Hair follicular keratinocyte (primary cell): ENCODE results near the gene SCFD1. TPM values are rescaled to one million over a fixed set of nuclear protein-coding genes. Genes with fewer than 3 reads are reported as not detected.

ENCODE experiments used
- total RNA-seq: library from RNA; depleted of rRNA; stranded (reverse); fragments of >200 nt; gene quantifications from 2 replicates; pipeline ENCODE4 v1.2.3, GENCODE V29; 2015

Gene SCFD1, protein sequence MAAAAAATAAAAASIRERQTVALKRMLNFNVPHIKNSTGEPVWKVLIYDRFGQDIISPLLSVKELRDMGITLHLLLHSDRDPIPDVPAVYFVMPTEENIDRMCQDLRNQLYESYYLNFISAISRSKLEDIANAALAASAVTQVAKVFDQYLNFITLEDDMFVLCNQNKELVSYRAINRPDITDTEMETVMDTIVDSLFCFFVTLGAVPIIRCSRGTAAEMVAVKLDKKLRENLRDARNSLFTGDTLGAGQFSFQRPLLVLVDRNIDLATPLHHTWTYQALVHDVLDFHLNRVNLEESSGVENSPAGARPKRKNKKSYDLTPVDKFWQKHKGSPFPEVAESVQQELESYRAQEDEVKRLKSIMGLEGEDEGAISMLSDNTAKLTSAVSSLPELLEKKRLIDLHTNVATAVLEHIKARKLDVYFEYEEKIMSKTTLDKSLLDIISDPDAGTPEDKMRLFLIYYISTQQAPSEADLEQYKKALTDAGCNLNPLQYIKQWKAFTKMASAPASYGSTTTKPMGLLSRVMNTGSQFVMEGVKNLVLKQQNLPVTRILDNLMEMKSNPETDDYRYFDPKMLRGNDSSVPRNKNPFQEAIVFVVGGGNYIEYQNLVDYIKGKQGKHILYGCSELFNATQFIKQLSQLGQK
- total RNA-seq, result 43.3 and 49.0 TPM in 2 replicates

DNA sequence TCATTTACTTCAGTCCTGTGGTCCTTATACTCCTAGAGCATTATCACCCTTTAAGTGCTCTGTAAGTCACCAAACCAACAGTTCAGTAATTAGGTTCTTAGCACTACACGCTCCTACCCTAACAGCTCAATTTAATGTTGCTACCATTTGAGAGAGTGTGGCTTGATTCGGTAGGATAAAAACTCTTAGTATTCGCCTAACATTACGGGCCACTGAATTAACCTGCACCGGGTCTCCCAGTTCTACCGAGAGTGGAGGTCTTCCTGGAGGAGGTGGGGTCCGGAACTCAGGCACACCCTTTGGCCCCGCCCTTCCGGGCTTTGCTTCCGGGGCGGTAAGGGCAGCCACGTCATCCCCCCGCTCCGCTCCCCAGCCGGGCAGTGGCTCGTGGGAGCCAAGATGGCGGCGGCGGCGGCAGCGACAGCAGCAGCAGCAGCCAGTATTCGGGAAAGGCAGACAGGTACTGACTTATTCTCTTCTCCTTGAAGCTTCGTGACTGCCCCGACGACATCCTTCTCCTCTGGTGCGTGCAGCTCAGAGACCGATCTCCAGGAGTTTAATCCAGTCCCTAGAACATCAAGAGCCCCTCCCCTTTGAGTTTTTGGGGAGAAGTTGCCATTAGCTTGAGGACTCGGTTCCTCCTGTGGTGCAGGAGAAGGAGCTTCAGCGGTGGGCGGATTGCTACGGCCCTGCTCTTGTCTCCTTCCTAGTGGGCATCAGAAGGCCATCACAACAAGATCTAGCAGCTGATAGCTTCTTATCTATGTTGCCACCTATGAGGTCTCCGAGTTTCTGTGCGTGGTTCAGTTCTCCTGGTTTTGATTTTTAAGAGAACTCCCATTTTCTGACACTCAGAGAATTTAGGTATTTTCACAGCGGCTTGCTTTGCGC lies at the start of gene SCFD1:
Gene SCFD1 (plus strand): TSS at position 380 of the 891 bp plus-strand sequence. CDS start 20 bp downstream, at position 400.

Other genes with a start within 250 kb of the SCFD1 start
- 11.2 and 14.7 TPM in 2 replicates for gene G2E3, start 63.2 kb upstream of the SCFD1 start, total RNA-seq